Astrocyte (in vitro differentiated cells and primary cell): ENCODE data around the gene PPP3R1.

Source experiments
- EZH2 ChIP-seq: IDR thresholded peaks from 2 replicates; pipeline ENCODE4 v1.6.1; 2012; ENCODE audit warnings: mild to moderate bottlenecking, low read length, inconsistent platforms; ENCODE audit not compliant: insufficient read depth
- TF ChIP-seq, protein P1 (sequence below): IDR thresholded peaks from 2 replicates; pipeline ENCODE4 v1.5.1; 2011; ENCODE audit warnings: low read depth, mild to moderate bottlenecking, inconsistent platforms, low read length, moderate library complexity; ENCODE audit not compliant: insufficient read depth

DNA sequence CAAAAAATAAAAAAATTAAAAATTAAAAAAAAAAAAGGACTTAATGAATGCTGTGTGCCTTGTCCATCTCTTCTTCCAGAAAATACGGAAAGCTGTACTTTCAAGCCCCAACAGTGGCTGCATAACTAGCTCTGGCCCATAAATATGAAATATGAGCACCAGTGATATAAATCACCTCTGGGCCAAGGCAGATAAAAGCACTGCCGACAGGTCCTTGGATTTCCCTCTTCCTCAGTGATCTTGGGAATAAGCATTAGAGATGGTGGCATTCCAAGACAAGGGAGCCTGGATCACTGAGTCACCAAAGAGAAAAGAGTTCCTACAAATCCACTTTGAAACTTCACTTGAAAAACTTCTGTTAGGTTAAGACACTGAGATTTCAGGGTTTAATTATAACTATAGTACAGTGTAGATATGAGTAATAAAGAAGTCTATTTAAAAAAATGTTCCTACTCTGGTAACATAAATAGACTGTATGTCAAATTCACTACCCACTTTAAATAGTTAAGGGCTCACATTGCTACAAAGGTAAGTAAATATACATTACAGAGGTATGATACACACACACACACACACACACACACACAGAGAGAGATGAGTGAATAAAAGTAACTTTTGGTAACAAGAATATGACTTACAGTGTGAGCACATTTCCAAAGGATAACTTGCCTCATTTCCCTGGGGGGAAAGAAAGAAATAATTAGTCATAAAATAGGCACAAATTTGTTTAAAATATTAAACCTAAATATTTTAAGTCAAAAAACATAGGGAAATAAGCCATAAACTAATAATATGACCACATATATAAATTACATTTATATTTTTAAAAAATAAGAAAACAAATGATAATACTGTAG, 35.6 kb downstream of the PPP3R1 start:
- TF ChIP-seq, protein P1, sequence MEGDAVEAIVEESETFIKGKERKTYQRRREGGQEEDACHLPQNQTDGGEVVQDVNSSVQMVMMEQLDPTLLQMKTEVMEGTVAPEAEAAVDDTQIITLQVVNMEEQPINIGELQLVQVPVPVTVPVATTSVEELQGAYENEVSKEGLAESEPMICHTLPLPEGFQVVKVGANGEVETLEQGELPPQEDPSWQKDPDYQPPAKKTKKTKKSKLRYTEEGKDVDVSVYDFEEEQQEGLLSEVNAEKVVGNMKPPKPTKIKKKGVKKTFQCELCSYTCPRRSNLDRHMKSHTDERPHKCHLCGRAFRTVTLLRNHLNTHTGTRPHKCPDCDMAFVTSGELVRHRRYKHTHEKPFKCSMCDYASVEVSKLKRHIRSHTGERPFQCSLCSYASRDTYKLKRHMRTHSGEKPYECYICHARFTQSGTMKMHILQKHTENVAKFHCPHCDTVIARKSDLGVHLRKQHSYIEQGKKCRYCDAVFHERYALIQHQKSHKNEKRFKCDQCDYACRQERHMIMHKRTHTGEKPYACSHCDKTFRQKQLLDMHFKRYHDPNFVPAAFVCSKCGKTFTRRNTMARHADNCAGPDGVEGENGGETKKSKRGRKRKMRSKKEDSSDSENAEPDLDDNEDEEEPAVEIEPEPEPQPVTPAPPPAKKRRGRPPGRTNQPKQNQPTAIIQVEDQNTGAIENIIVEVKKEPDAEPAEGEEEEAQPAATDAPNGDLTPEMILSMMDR: no peak
- no peak for TF ChIP-seq EZH2
